Liver (tissue), 9 donors: ENCODE measurements around the gene MAP6D1. TPM values are rescaled to one million over a fixed set of nuclear protein-coding genes. Genes with fewer than 3 reads are reported as not detected.

Experiments
- DNase-seq: peaks from one replicate; pipeline ENCODE4 v3.0.0-alpha.2; 2017; ENCODE audit warnings: low spot score
- H3K27ac ChIP-seq, 2 donors: one replicate each; pipeline ENCODE4 v1.7.0; 2013; ENCODE audit warnings: inconsistent platforms in 2 of 2, low read length in 2 of 2, control low read depth in 1 of 2, low read depth in 1 of 2, mild to moderate bottlenecking in 1 of 2
- H3K27me3 ChIP-seq, 4 donors: one replicate each; pipeline versions ENCODE4 v1.6.1 to v1.7.0; 2013; ENCODE audit warnings: low read length in 3 of 4, inconsistent platforms in 1 of 4, mild to moderate bottlenecking in 1 of 4, moderate library complexity in 1 of 4; ENCODE audit not compliant: control insufficient read depth in 4 of 4, insufficient read depth in 4 of 4
- H3K36me3 ChIP-seq, 4 donors: one replicate each; pipeline versions ENCODE4 v1.6.1 to v1.7.0; 2013; ENCODE audit warnings: low read length in 3 of 4, mild to moderate bottlenecking in 3 of 4, low read depth in 1 of 4, moderate library complexity in 1 of 4; ENCODE audit not compliant: control insufficient read depth in 4 of 4, insufficient read depth in 3 of 4
- H3K4me1 ChIP-seq, 4 donors: one replicate each; pipeline versions ENCODE4 v1.6.1 to v1.7.0; 2013; ENCODE audit warnings: low read length in 3 of 4, mild to moderate bottlenecking in 3 of 4, moderate library complexity in 1 of 4; ENCODE audit not compliant: control insufficient read depth in 4 of 4, insufficient read depth in 4 of 4
- H3K4me3 ChIP-seq, 3 donors: one replicate each; pipeline versions ENCODE4 v1.6.1 to v1.7.0; 2013; ENCODE audit warnings: low read length in 3 of 3, control low read depth in 1 of 3, low read depth in 1 of 3, mild to moderate bottlenecking in 1 of 3
- H3K9ac ChIP-seq, 2 donors: one replicate each; pipeline ENCODE4 v1.7.0; 2013; ENCODE audit warnings: low read length in 2 of 2, mild to moderate bottlenecking in 2 of 2, moderate library complexity in 2 of 2, control low read depth in 1 of 2, low read depth in 1 of 2
- H3K9me3 ChIP-seq, 4 donors: one replicate each; pipeline versions ENCODE4 v1.6.1 to v1.7.0; 2013; ENCODE audit warnings: low read length in 3 of 4; ENCODE audit not compliant: control insufficient read depth in 4 of 4
- CTCF ChIP-seq: fragments of 150-350 bp; IDR thresholded peaks from 2 replicates; pipeline ENCODE4 v1.5.1; 2017; ENCODE audit warnings: improper control_type of control experiment, low read depth, low read length; ENCODE audit not compliant: missing input control
- EGR1 ChIP-seq, 2 donors: IDR thresholded peaks; 2 replicates each; pipeline ENCODE4 v1.6.1; 2016 to 2018; ENCODE audit warnings: antibody characterized with exemption in 2 of 2, low read depth in 2 of 2
- FOXA1 ChIP-seq: IDR thresholded peaks from 2 replicates; pipeline ENCODE4 v1.6.1; 2016; ENCODE audit warnings: antibody characterized with exemption
- FOXA2 ChIP-seq: IDR thresholded peaks from 2 replicates; pipeline ENCODE4 v1.6.1; 2016; ENCODE audit warnings: antibody characterized with exemption
- GABPA ChIP-seq, 2 donors: IDR thresholded peaks in 1 of 2; conservative IDR thresholded peaks in 1 of 2; 2 replicates each; pipeline ENCODE4 v1.6.1; 2016; ENCODE audit warnings: antibody characterized with exemption in 2 of 2, mild to moderate bottlenecking in 1 of 2, moderate library complexity in 1 of 2
- HNF4A ChIP-seq, 2 donors: conservative IDR thresholded peaks; 2 replicates each; pipeline ENCODE4 v1.6.1; 2016; ENCODE audit warnings: antibody characterized with exemption in 2 of 2, mild to moderate bottlenecking in 2 of 2
- HNF4G ChIP-seq: IDR thresholded peaks from 2 replicates; pipeline ENCODE4 v1.6.1; 2016; ENCODE audit warnings: antibody characterized with exemption
- JUND ChIP-seq, 2 donors: IDR thresholded peaks; 2 replicates each; pipeline ENCODE4 v1.6.1; 2016; ENCODE audit warnings: antibody characterized with exemption in 2 of 2
- NR2F2 ChIP-seq: IDR thresholded peaks from 2 replicates; pipeline ENCODE4 v1.6.1; 2016; ENCODE audit warnings: antibody characterized with exemption
- RAD21 ChIP-seq, 2 donors: IDR thresholded peaks; 2 replicates each; pipeline ENCODE4 v1.6.1; 2016; ENCODE audit warnings: antibody characterized with exemption in 2 of 2, mild to moderate bottlenecking in 2 of 2
- REST ChIP-seq: IDR thresholded peaks from 2 replicates; pipeline ENCODE4 v1.6.1; 2016; ENCODE audit warnings: antibody characterized with exemption, mild to moderate bottlenecking
- RXRA ChIP-seq, 2 donors: IDR thresholded peaks; 2 replicates each; pipeline ENCODE4 v1.6.1; 2017 to 2018; ENCODE audit warnings: antibody characterized with exemption in 2 of 2, mild to moderate bottlenecking in 1 of 2
- SP1 ChIP-seq: IDR thresholded peaks from 2 replicates; pipeline ENCODE4 v1.6.1; 2018; ENCODE audit warnings: antibody characterized with exemption, mild to moderate bottlenecking
- TAF1 ChIP-seq: conservative IDR thresholded peaks from 2 replicates; pipeline ENCODE4 v1.6.1; 2016; ENCODE audit warnings: antibody characterized with exemption, mild to moderate bottlenecking
- YY1 ChIP-seq: IDR thresholded peaks from 2 replicates; pipeline ENCODE4 v1.6.1; 2016; ENCODE audit warnings: antibody characterized with exemption, mild to moderate bottlenecking
- WGBS: extraction: QIAGEN DNeasy Blood & Tissue Kit; methylation state at CpG from one replicate; pipeline ENCODE4 v1.1.7; 2013; 5-methylcytosine and 5-hydroxymethylcytosine counted together
- polyA plus RNA-seq, 2 donors: library from polyadenylated mRNA; stranded (reverse) in 1 of 2; unstranded in 1 of 2; fragments of 200-250 nt in 1 of 2; fragments of >200 nt in 1 of 2; fragmentation: Nextera tagmentation in 1 of 2; extraction: Ambion mirVana in 1 of 2; gene quantifications; one replicate each; pipeline versions ENCODE4 v1.2.1 to v1.2.3, GENCODE V29; 2013 to 2015
- total RNA-seq, 2 donors: library from RNA; depleted of rRNA; stranded (reverse); fragments of >200 nt; gene quantifications; one replicate each; pipeline ENCODE4 v1.2.3, GENCODE V29; 2014
- TF ChIP-seq, protein P1 (sequence below): IDR thresholded peaks from 2 replicates; pipeline ENCODE4 v1.6.1; 2016; ENCODE audit warnings: antibody characterized with exemption
- TF ChIP-seq, protein P2 (sequence below): IDR thresholded peaks from 2 replicates; pipeline ENCODE4 v1.6.1; 2016; ENCODE audit warnings: antibody characterized with exemption
- TF ChIP-seq, protein P3 (sequence below): IDR thresholded peaks from 2 replicates; pipeline ENCODE4 v1.6.1; 2016; ENCODE audit warnings: antibody characterized with exemption
- donor health status: healthy.
- donor health status: healthy.
- donor health status: healthy.
- donor health status: healthy.
- donor health status: healthy.

MAP6D1 gene
- total and polyA plus RNA-seq, 4 donors, result 0.06 to 0.33 (median 0.19) TPM; not detected in 1

- no peak overlapping the region for H3K9ac ChIP-seq
- peaks cover 11 to 61% (median 53%) of the 10 kb centered on the region in 4 donors for H3K36me3 ChIP-seq
- H3K4me3 ChIP-seq, result no peak overlapping the region
- over 99% methylated on average over 3 of the region's 3 CpGs for WGBS
- TF ChIP-seq EGR1 (IDR thresholded peaks at IDR 0.05; ENCODE audit: low read depth in 2 of 2) (no peak), YY1 (no peak), RAD21 (IDR thresholded peaks at IDR 0.05) (no peak), HNF4G (no peak), FOXA2 (no peak), RXRA (IDR thresholded peaks at IDR 0.05) (no peak), SP1 (no peak), TAF1 (no peak), HNF4A (conservative IDR thresholded peaks at IDR 0.05) (no peak), REST (no peak), CTCF (no peak), FOXA1 (no peak), JUND (IDR thresholded peaks at IDR 0.05) (no peak), NR2F2 (no peak), GABPA (IDR thresholded peaks at IDR 0.05 in 1 of 2, conservative IDR thresholded peaks at IDR 0.05 in 1 of 2) (no peak)
- TF ChIP-seq, protein P1, sequence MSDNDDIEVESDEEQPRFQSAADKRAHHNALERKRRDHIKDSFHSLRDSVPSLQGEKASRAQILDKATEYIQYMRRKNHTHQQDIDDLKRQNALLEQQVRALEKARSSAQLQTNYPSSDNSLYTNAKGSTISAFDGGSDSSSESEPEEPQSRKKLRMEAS, result no peak
- TF ChIP-seq, protein P2, sequence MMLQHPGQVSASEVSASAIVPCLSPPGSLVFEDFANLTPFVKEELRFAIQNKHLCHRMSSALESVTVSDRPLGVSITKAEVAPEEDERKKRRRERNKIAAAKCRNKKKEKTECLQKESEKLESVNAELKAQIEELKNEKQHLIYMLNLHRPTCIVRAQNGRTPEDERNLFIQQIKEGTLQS, result no peak
- TF ChIP-seq, protein P3, sequence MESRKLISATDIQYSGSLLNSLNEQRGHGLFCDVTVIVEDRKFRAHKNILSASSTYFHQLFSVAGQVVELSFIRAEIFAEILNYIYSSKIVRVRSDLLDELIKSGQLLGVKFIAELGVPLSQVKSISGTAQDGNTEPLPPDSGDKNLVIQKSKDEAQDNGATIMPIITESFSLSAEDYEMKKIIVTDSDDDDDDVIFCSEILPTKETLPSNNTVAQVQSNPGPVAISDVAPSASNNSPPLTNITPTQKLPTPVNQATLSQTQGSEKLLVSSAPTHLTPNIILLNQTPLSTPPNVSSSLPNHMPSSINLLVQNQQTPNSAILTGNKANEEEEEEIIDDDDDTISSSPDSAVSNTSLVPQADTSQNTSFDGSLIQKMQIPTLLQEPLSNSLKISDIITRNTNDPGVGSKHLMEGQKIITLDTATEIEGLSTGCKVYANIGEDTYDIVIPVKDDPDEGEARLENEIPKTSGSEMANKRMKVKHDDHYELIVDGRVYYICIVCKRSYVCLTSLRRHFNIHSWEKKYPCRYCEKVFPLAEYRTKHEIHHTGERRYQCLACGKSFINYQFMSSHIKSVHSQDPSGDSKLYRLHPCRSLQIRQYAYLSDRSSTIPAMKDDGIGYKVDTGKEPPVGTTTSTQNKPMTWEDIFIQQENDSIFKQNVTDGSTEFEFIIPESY, result no peak
- H3K9me3 ChIP-seq, result no peaks in the 10 kb centered on the region
- no peaks in the 10 kb centered on the region for H3K4me1 ChIP-seq
- DNase-seq, result no peak
- no peaks in the 10 kb centered on the region for H3K27me3 ChIP-seq
- no peak overlapping the region for H3K27ac ChIP-seq
Observed at GRCh38 chr3:183837894-183838293, 12.5 kb upstream of the MAP6D1 start.
